Mucosa of descending colon (tissue), 3 donors: ENCODE data around the gene PSAP. TPM values are rescaled to one million over a fixed set of nuclear protein-coding genes. Genes with fewer than 3 reads are reported as not detected.

Experiments used
- ATAC-seq: fragments of 200-7000 bp; cut with Tn5 transposase; one replicate; pipeline ENCODE4 v1.9.1; 2020; ENCODE audit warnings: mild to moderate bottlenecking, moderate library complexity
- DNase-seq, 3 donors: peaks; one replicate each; pipeline ENCODE4 v3.0.0-alpha.2; 2020
- H3K36me3 ChIP-seq: fragments of 200-600 bp; one replicate; pipeline ENCODE4 v1.8.0; 2021; ENCODE audit warnings: low read depth, mild to moderate bottlenecking
- H3K4me1 ChIP-seq: fragments of 200-600 bp; one replicate; pipeline ENCODE4 v1.8.0; 2021; ENCODE audit warnings: low read depth, mild to moderate bottlenecking
- H3K4me3 ChIP-seq: fragments of 200-600 bp; one replicate; pipeline ENCODE4 v1.8.0; 2021; ENCODE audit warnings: mild to moderate bottlenecking
- H3K9me3 ChIP-seq: fragments of 200-600 bp; one replicate; pipeline ENCODE4 v1.8.0; 2021; ENCODE audit warnings: mild to moderate bottlenecking
- CTCF ChIP-seq: fragments of 200-600 bp; IDR thresholded peaks from one replicate; pipeline ENCODE4 v1.8.0; 2022; ENCODE audit warnings: antibody characterized with exemption, mild to moderate bottlenecking
- intact Hi-C, 2 donors: fragments of 100-400 bp; cut with DNase I in 1 of 2; cut with micrococcal nuclease in 1 of 2; formaldehyde crosslinking; loops; one replicate each; pipeline versions ENCODE4 v1.11.0 to v1.11.1; 2022; cut with DNase I, micrococcal nuclease
- total RNA-seq, 3 donors: library from RNA; stranded (reverse); fragmentation: NEBNext Ultra II Directional in 2 of 3; extraction: Animal tissue kit (Norgen Biotek cat#: 25700) in 2 of 3; gene quantifications; one replicate each; pipeline versions ENCODE4 v1.2.1 to v1.2.4, GENCODE V29; 2021 to 2023
- donor health status: DM: no; HTN: no; CAD: no; lungs with moderate emphysema.
- donor health status: DM: no; HTN: no; CAD: no.
- donor health status: DM: no; HTN: yes; CAD: no.

PSAP gene
- total RNA-seq, 3 donors from 2014 or later: 561 to 810 (median 653) TPM

GRCh38 chr10:71789871-71790270, 61.2 kb downstream of the PSAP start:
- ATAC-seq: no peak
- H3K9me3 ChIP-seq: no peaks in the 10 kb centered on the region
- intact Hi-C loops: no loop called here
- no peaks in the 10 kb centered on the region for H3K36me3 ChIP-seq
- no peaks in the 10 kb centered on the region for H3K4me1 ChIP-seq
- no peak overlapping the region for H3K4me3 ChIP-seq
- TF ChIP-seq CTCF: no peak
- peak in 1 of 3 donors; percentile 34 for DNase-seq

GRCh38 chr10:71788954-71789353, 62.1 kb downstream of the PSAP start:
- intact Hi-C loops: no loop called here
- Histone ChIP-seq H3K36me3 (no peaks in the 10 kb centered on the region), H3K4me3 (no peak overlapping the region), H3K4me1 (no peaks in the 10 kb centered on the region), H3K9me3 (no peaks in the 10 kb centered on the region)
- no peak for TF ChIP-seq CTCF
- ATAC-seq (no peak), DNase-seq (peak in 2 of 3 donors; percentile 15 to 22)

DNA sequence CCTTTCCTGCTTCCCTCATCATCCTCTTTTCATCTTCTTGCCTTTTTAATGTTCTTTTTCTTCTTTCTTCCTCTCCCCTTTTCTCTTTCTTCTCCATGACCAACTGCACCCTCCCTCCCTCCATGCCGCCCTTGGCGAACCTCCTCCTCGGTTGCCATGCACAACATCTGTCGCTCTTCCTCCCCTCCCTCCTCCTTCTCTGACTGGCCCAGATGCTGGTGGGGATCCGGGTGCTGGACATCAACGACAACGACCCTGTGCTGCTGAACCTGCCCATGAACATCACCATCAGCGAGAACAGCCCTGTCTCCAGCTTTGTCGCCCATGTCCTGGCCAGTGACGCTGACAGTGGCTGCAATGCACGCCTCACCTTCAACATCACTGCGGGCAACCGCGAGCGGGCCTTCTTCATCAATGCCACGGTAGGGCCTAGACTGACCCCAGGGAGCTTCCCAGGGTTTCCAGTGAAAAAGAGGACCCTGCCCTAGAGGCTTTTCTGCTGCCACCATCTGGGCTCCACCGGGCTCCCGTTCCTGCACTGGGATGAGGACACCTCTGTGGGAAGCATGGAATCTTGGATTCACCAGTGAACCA, 66.3 kb downstream of the PSAP start:
- no peak overlapping the region for H3K4me3 ChIP-seq
- no peak for ATAC-seq
- intact Hi-C loops: no loop called here
- H3K9me3 ChIP-seq: no peaks in the 10 kb centered on the region
- H3K36me3 ChIP-seq: no peaks in the 10 kb centered on the region
- no peaks in the 10 kb centered on the region for H3K4me1 ChIP-seq
- no peak for TF ChIP-seq CTCF
- DNase-seq: peak in 2 of 3 donors; percentile 7 to 30

DNA sequence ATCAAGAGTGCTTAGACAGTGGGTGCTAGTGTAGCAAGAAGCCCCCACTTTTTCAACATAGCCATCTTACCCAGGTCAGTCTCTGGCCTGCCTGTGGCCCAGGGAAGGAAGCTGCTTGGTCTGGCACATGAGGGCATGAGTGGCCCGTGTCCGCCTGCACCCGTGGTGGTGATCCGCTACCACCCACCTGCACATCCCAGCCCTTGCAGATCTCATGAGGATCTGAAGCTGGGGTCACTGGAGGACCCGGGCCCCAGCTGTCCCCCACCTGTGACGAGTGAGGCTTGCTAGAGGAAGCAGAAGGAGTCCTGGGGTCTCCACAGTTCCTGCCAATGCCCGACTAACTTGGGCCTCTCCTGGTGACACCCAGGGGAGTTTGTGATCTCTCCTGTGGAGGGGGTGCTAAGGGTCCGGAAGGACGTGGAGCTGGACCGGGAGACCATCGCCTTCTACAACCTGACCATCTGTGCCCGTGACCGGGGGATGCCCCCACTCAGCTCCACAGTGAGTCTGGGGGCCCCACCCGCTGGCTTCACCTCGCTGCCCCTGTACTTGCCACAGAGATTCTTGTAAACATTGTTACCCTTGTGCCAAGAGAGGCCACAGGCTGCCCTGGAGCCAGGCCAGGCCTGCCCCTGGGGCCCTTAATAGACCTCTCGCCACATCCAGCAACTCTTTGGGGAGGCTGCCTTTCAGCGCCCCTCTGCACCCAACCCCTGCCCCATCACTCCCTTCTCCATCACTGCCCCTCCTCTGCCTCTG, 67.0 kb downstream of the PSAP start:
- ATAC-seq: no peak
- intact Hi-C loops: no loop called here
- H3K9me3 ChIP-seq: no peaks in the 10 kb centered on the region

GRCh38 chr10:71782917-71783490, 68.0 kb downstream of the PSAP start:
- H3K36me3 ChIP-seq: no peaks in the 10 kb centered on the region
- no peaks in the 10 kb centered on the region for H3K4me1 ChIP-seq
- H3K9me3 ChIP-seq: no peaks in the 10 kb centered on the region
- intact Hi-C loops: no loop called here
- ATAC-seq: peak; percentile 34
- H3K4me3 ChIP-seq: no peak overlapping the region
- DNase-seq: peak in 2 of 3 donors; percentile 23 to 48
- no peak for TF ChIP-seq CTCF

More for the DNA sequence above, 67.0 kb downstream of the PSAP start:
- no peaks in the 10 kb centered on the region for H3K4me1 ChIP-seq
- no peak overlapping the region for H3K4me3 ChIP-seq
- no peaks in the 10 kb centered on the region for H3K36me3 ChIP-seq
- peak in 2 of 3 donors; percentile 9 to 39 for DNase-seq
- no peak for TF ChIP-seq CTCF
